ENCODE results near the gene CDC23.

The CDC23 gene

DNA sequence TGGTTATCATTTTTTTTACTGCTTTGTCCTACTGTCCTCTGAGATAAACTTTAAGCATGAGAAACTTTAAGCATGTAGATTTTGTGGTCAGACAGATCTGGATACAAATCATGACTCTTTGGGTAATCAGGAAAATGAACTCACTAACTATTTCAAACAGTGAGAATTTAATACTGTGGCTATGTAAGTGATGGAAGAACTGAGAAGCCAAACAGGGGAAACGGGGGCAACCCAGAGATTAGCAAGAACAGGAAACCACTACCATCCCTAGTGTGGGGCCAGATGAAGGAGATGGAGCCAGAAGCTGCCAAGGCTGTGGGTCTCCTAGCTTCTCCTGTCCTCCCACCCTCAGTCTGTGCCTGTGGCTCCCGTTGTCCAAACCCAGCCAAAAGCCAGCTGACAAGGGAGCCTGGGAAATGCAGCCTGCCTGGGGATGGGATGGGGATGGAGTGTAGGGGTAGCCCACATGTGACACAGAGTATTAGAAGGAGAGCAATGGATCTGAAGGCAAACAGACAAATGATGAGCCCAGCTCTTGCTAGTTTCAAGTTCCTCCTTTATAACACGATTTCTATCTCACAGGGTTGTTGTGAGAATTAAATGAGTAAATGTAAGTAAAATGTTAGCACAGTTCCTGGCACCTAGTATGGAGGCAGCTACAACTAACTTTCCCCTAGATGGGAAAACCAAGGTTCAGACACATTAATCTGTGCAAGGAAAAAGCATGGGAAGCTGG lies 27.7 kb upstream of the CDC23 start:
- Histone ChIP-seq H3K27me3 (ENCODE audit: control insufficient read depth, low read length) (peaks cover 45% of the 10 kb centered on the region), H3K9me3 (ENCODE audit: control insufficient read depth, insufficient read depth, low read length) (no peaks in the 10 kb centered on the region), H3K36me3 (ENCODE audit: control insufficient read depth, low read length) (no peaks in the 10 kb centered on the region), H3K4me3 (ENCODE audit: low read length) (no peak overlapping the region), H3K27ac (ENCODE audit: low read depth, low read length) (no peak overlapping the region), H3F3A (ENCODE audit: control insufficient read depth, insufficient read depth) (no peaks in the 10 kb centered on the region), H3K4me1 (ENCODE audit: control insufficient read depth, low read length) (peaks cover 6% of the 10 kb centered on the region; the same call in 1 of the 2 replicates), H3K9me2 (replicated peaks; ENCODE audit: control insufficient read depth, low read length) (no peaks in the 10 kb centered on the region), H4K20me1 (ENCODE audit: control insufficient read depth, insufficient read depth, low read depth, low read length) (no peaks in the 10 kb centered on the region), H3K4me2 (ENCODE audit: low read length) (no peak overlapping the region), H3K79me2 (ENCODE audit: control insufficient read depth, low read length) (no peaks in the 10 kb centered on the region)
- no peak; the same call in 1 of the 2 replicates for TF ChIP-seq EZH2phosphoT487 (IDR thresholded peaks at IDR 0.05; ENCODE audit: borderline replicate concordance, low read length)

DNA sequence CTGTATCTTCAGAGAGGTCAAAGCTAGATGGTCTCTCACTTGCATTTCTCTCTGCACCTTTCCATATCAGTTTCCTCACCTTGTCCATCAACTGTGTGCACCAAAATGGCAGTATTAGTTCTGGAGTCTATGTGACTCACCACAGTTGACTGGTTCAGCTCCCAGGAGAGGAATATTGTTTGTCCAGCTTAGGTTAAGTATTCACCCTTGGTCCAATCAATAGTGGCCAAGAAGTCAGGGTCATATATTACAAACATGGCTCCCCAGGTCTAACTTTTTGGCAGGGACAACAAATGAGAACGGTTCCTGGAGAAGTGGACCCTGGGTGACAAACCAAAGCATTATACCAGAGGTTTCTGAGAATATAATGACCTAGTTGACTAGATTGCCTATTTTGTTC lies 24.9 kb upstream of the CDC23 start:
- H3K9me2 ChIP-seq (replicated peaks; ENCODE audit: control insufficient read depth, low read length) = no peaks in the 10 kb centered on the region
- H3K79me2 ChIP-seq (ENCODE audit: control insufficient read depth, low read length) = no peaks in the 10 kb centered on the region
- no peak overlapping the region for H3K4me3 ChIP-seq (ENCODE audit: low read length)
- H3K9me3 ChIP-seq (ENCODE audit: control insufficient read depth, insufficient read depth, low read length) = no peaks in the 10 kb centered on the region
- H3K27ac ChIP-seq (ENCODE audit: low read depth, low read length) = no peak overlapping the region
- H3F3A ChIP-seq (ENCODE audit: control insufficient read depth, insufficient read depth) = no peaks in the 10 kb centered on the region
- H3K4me1 ChIP-seq (ENCODE audit: control insufficient read depth, low read length) = peaks cover 6% of the 10 kb centered on the region; the same call in 1 of the 2 replicates
- H3K27me3 ChIP-seq (ENCODE audit: control insufficient read depth, low read length) = peaks cover 38% of the 10 kb centered on the region
- TF ChIP-seq, protein P1, sequence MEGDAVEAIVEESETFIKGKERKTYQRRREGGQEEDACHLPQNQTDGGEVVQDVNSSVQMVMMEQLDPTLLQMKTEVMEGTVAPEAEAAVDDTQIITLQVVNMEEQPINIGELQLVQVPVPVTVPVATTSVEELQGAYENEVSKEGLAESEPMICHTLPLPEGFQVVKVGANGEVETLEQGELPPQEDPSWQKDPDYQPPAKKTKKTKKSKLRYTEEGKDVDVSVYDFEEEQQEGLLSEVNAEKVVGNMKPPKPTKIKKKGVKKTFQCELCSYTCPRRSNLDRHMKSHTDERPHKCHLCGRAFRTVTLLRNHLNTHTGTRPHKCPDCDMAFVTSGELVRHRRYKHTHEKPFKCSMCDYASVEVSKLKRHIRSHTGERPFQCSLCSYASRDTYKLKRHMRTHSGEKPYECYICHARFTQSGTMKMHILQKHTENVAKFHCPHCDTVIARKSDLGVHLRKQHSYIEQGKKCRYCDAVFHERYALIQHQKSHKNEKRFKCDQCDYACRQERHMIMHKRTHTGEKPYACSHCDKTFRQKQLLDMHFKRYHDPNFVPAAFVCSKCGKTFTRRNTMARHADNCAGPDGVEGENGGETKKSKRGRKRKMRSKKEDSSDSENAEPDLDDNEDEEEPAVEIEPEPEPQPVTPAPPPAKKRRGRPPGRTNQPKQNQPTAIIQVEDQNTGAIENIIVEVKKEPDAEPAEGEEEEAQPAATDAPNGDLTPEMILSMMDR (IDR thresholded peaks at IDR 0.05; ENCODE audit: low read depth, low read length, poor library complexity, severe bottlenecking) = no peak
- no peak for TF ChIP-seq EZH2phosphoT487 (IDR thresholded peaks at IDR 0.05; ENCODE audit: borderline replicate concordance, low read length)
- no peak overlapping the region for H3K4me2 ChIP-seq (ENCODE audit: low read length)
- H3K36me3 ChIP-seq (ENCODE audit: control insufficient read depth, low read length) = no peaks in the 10 kb centered on the region
- no peaks in the 10 kb centered on the region for H4K20me1 ChIP-seq (ENCODE audit: control insufficient read depth, insufficient read depth, low read depth, low read length)

DNA sequence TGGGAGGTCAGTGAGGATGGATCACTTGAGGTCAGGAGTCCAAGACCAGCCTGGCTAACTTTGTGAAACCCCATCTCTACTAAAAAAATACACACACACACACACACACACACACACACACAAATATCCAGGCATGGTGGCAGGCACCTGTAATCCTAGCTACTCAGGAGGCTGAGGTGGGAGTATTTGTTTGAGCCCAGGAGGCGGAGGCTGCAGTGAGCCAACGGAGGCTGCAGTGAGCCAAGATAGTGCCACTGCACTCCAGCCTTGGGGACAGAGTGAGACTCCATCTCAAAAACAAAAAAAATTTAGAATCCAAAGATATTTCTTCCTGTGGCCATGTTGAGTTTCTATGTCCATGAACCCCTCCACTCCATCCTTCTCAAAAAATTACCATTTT lies 21.5 kb upstream of the CDC23 start:
- Histone ChIP-seq H3K4me3 (ENCODE audit: low read length) (no peak overlapping the region), H4K20me1 (ENCODE audit: control insufficient read depth, insufficient read depth, low read depth, low read length) (no peaks in the 10 kb centered on the region), H3K79me2 (ENCODE audit: control insufficient read depth, low read length) (no peaks in the 10 kb centered on the region), H3K4me2 (ENCODE audit: low read length) (no peak overlapping the region), H3K36me3 (ENCODE audit: control insufficient read depth, low read length) (no peaks in the 10 kb centered on the region), H3F3A (ENCODE audit: control insufficient read depth, insufficient read depth) (no peaks in the 10 kb centered on the region), H3K27ac (ENCODE audit: low read depth, low read length) (no peak overlapping the region), H3K9me2 (replicated peaks; ENCODE audit: control insufficient read depth, low read length) (no peaks in the 10 kb centered on the region), H3K27me3 (ENCODE audit: control insufficient read depth, low read length) (peaks cover 19% of the 10 kb centered on the region), H3K4me1 (ENCODE audit: control insufficient read depth, low read length) (no peaks in the 10 kb centered on the region), H3K9me3 (ENCODE audit: control insufficient read depth, insufficient read depth, low read length) (no peaks in the 10 kb centered on the region)
- TF ChIP-seq, protein P1 (IDR thresholded peaks at IDR 0.05; ENCODE audit: low read depth, low read length, poor library complexity, severe bottlenecking) = no peak
- TF ChIP-seq EZH2phosphoT487 (IDR thresholded peaks at IDR 0.05; ENCODE audit: borderline replicate concordance, low read length) = no peak

DNA sequence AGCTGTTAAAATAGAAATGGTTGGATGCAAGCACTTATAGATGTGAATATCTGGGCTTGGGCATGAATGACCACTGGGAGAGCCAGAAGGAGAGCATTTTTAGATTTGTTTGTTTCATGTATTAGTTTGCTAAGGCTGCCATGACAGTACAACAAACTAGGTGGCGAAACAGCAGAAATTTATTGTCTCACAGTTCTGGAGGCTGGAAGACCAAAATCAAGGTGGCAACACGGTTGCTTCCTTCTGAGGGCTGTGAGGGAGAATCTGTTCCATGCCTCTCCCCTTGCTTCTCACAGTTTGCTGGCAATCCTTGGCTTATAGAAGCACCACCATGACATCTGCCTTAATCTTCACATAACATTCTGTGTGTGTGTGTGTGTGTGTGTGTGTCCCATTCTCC lies 20.2 kb upstream of the CDC23 start:
- Histone ChIP-seq H3K4me3 (ENCODE audit: low read length) (no peak overlapping the region), H3K9me2 (replicated peaks; ENCODE audit: control insufficient read depth, low read length) (no peaks in the 10 kb centered on the region), H4K20me1 (ENCODE audit: control insufficient read depth, insufficient read depth, low read depth, low read length) (no peaks in the 10 kb centered on the region), H3K27me3 (ENCODE audit: control insufficient read depth, low read length) (peaks cover 11% of the 10 kb centered on the region; the same call in 1 of the 2 replicates), H3K9me3 (ENCODE audit: control insufficient read depth, insufficient read depth, low read length) (no peaks in the 10 kb centered on the region), H3K4me2 (ENCODE audit: low read length) (no peak overlapping the region), H3K27ac (ENCODE audit: low read depth, low read length) (no peak overlapping the region), H3F3A (ENCODE audit: control insufficient read depth, insufficient read depth) (no peaks in the 10 kb centered on the region), H3K4me1 (ENCODE audit: control insufficient read depth, low read length) (no peaks in the 10 kb centered on the region), H3K79me2 (ENCODE audit: control insufficient read depth, low read length) (no peaks in the 10 kb centered on the region), H3K36me3 (ENCODE audit: control insufficient read depth, low read length) (no peaks in the 10 kb centered on the region)
- TF ChIP-seq, protein P1 (IDR thresholded peaks at IDR 0.05; ENCODE audit: low read depth, low read length, poor library complexity, severe bottlenecking) = no peak
- no peak for TF ChIP-seq EZH2phosphoT487 (IDR thresholded peaks at IDR 0.05; ENCODE audit: borderline replicate concordance, low read length)

Data from DOHH2 (cell line).